Nephron (organoid): ENCODE results near the gene PPFIA1.
"Not testable (repeated sequence)": the region's sequence is repeated elsewhere in the genome, so short reads cannot be mapped to it uniquely, and the experiment has no call there.

Experiments used
- H3K27ac Mint-ChIP-seq, 3 experiments: 2 replicates each; pipeline ENCODE4 v1.8.0; 2020; ENCODE audit warnings: mixed read lengths in 3 of 3, mild to moderate bottlenecking in 2 of 3, moderate library complexity in 1 of 3
- H3K27me3 Mint-ChIP-seq: 2 replicates; pipeline ENCODE4 v1.8.0; 2021; ENCODE audit warnings: low read depth, mild to moderate bottlenecking, moderate library complexity, mixed read lengths
- H3K36me3 Mint-ChIP-seq: 2 replicates; pipeline ENCODE4 v1.8.0; 2020; ENCODE audit warnings: low read depth, mixed read lengths
- H3K4me1 Mint-ChIP-seq: 2 replicates; pipeline ENCODE4 v1.8.0; 2020; ENCODE audit warnings: mixed read lengths
- H3K4me3 Mint-ChIP-seq, 3 experiments: 2 replicates each; pipeline ENCODE4 v1.8.0; 2020; ENCODE audit warnings: mild to moderate bottlenecking in 3 of 3, mixed read lengths in 3 of 3, moderate library complexity in 2 of 3
- H3K9me3 Mint-ChIP-seq: 2 replicates; pipeline ENCODE4 v1.8.0; 2020; ENCODE audit warnings: mixed read lengths
- CTCF ChIP-seq, 3 experiments: fragments of 200-600 bp; sonication (generic); IDR thresholded peaks; one replicate each; pipeline ENCODE4 v1.5.0; 2021; ENCODE audit warnings: antibody characterized with exemption in 3 of 3; ENCODE audit not compliant: unreplicated experiment in 3 of 3

Gene PPFIA1

GRCh38 chr11:70255477-70256116, 14.9 kb upstream of the PPFIA1 start:
- H3K27me3 Mint-ChIP-seq = no peaks in the 10 kb centered on the region
- no peak overlapping the region for H3K4me3 Mint-ChIP-seq
- no peak overlapping the region for H3K27ac Mint-ChIP-seq
- no peak for TF ChIP-seq CTCF (IDR thresholded peaks at IDR 0.05; ENCODE audit: unreplicated experiment in 3 of 3)
- no peaks in the 10 kb centered on the region for H3K4me1 Mint-ChIP-seq
- H3K36me3 Mint-ChIP-seq = no peaks in the 10 kb centered on the region
- H3K9me3 Mint-ChIP-seq = no peaks in the 10 kb centered on the region

DNA sequence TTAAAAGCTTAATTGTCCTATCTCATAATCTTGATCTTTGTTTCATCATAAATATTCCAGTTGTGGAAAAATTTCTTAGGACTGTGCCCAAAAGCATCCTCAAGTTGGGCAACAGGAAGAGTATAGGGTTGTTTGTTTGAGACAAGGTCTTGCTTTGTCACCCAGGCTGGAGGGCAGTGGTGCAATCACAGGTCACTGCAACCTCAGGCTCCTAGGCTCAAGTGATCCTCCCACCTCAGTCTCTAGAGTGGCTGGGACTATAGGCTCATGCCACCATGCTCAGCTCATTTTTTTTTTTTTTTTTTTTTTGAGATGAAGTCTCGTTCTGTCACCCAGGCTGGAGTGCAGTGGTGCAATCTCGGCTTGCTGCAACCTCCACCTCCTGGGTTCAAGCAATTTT, 11.4 kb upstream of the PPFIA1 start:
- not testable (repeated sequence) for H3K9me3 Mint-ChIP-seq, H3K36me3 Mint-ChIP-seq, H3K4me1 Mint-ChIP-seq, H3K27ac Mint-ChIP-seq, H3K27me3 Mint-ChIP-seq, H3K4me3 Mint-ChIP-seq

GRCh38 chr11:70262951-70263350, 7.5 kb upstream of the PPFIA1 start:
- H3K36me3 Mint-ChIP-seq = no peaks in the 10 kb centered on the region
- H3K4me1 Mint-ChIP-seq = peaks cover 5% of the 10 kb centered on the region
- no peak overlapping the region for H3K4me3 Mint-ChIP-seq
- H3K27me3 Mint-ChIP-seq = peaks cover 24% of the 10 kb centered on the region
- no peak overlapping the region for H3K27ac Mint-ChIP-seq
- TF ChIP-seq CTCF (IDR thresholded peaks at IDR 0.05; ENCODE audit: unreplicated experiment in 3 of 3) = no peak
- H3K9me3 Mint-ChIP-seq = no peaks in the 10 kb centered on the region

- H3K9me3 Mint-ChIP-seq = no peaks in the 10 kb centered on the region
- no peaks in the 10 kb centered on the region for H3K36me3 Mint-ChIP-seq
- no peak for TF ChIP-seq CTCF (IDR thresholded peaks at IDR 0.05; ENCODE audit: unreplicated experiment in 3 of 3)
- no peak overlapping the region for H3K4me3 Mint-ChIP-seq
- H3K4me1 Mint-ChIP-seq = peaks cover 5% of the 10 kb centered on the region
- peaks cover 28% of the 10 kb centered on the region for H3K27me3 Mint-ChIP-seq
- H3K27ac Mint-ChIP-seq = no peak overlapping the region
These were observed 7.1 kb upstream of the PPFIA1 start for GRCh38 chr11:70263363-70263762.

GRCh38 chr11:70265341-70265740, 5.1 kb upstream of the PPFIA1 start:
- no peak for TF ChIP-seq CTCF (IDR thresholded peaks at IDR 0.05; ENCODE audit: unreplicated experiment in 3 of 3)
- H3K4me1 Mint-ChIP-seq = peaks cover 5% of the 10 kb centered on the region

GRCh38 chr11:70267405-70267950, 3.0 kb upstream of the PPFIA1 start:
- no peaks in the 10 kb centered on the region for H3K36me3 Mint-ChIP-seq
- H3K27ac Mint-ChIP-seq = no peak overlapping the region
- H3K27me3 Mint-ChIP-seq = peaks cover 46% of the 10 kb centered on the region
- TF ChIP-seq CTCF (IDR thresholded peaks at IDR 0.05; ENCODE audit: unreplicated experiment in 3 of 3) = no peak
- peaks cover 4% of the 10 kb centered on the region for H3K4me1 Mint-ChIP-seq
- peak overlapping the region; percentile 47 to 60 (median 50) for H3K4me3 Mint-ChIP-seq
- no peaks in the 10 kb centered on the region for H3K9me3 Mint-ChIP-seq

More at GRCh38 chr11:70265341-70265740, 5.1 kb upstream of the PPFIA1 start:
- Mint-ChIP-seq H3K36me3 (no peaks in the 10 kb centered on the region), H3K27ac (no peak overlapping the region), H3K9me3 (no peaks in the 10 kb centered on the region), H3K4me3 (no peak overlapping the region), H3K27me3 (peaks cover 42% of the 10 kb centered on the region)
